ENCODE results near the gene VIM. TPM values are rescaled to one million over a fixed set of nuclear protein-coding genes. Genes with fewer than 3 reads are reported as not detected.

VIM gene
- total RNA-seq, 1 donor, result 10,643 TPM

- peaks cover 57% of the 10 kb centered on the region for H3K79me2 ChIP-seq (ENCODE audit: insufficient read depth, low read length)
- peaks cover 58% of the 10 kb centered on the region for H3K4me1 ChIP-seq (ENCODE audit: insufficient read depth, low read length)
- no peaks in the 10 kb centered on the region for H3K27me3 ChIP-seq (ENCODE audit: insufficient read depth, low read length)
- peaks cover 81% of the 10 kb centered on the region for H4K20me1 ChIP-seq (ENCODE audit: insufficient read depth, low read length)
- no peaks in the 10 kb centered on the region for H3K9me3 ChIP-seq (ENCODE audit: low read depth, low read length)
- no peak for TF ChIP-seq CTCF (IDR thresholded peaks at IDR 0.05; ENCODE audit: extremely low read depth, low read depth, low read length)
- peak overlapping the region; percentile 94 for H3K27ac ChIP-seq (ENCODE audit: low read depth, low read length)
- H3K4me3 ChIP-seq (ENCODE audit: insufficient read depth, low read length), result peak overlapping the region; percentile 59
- H2AFZ ChIP-seq (ENCODE audit: low read length), result no peak overlapping the region
- DNase-seq (ENCODE audit: insufficient read length, low spot score, missing footprints), result no peak
- H3K4me2 ChIP-seq (ENCODE audit: insufficient read depth, low read length), result peak overlapping the region; percentile 93
- H3K36me3 ChIP-seq (ENCODE audit: insufficient read depth, low read length), result peaks cover 76% of the 10 kb centered on the region
Measured at GRCh38 chr10:17233286-17233991, 5.4 kb downstream of the VIM start.

DNA sequence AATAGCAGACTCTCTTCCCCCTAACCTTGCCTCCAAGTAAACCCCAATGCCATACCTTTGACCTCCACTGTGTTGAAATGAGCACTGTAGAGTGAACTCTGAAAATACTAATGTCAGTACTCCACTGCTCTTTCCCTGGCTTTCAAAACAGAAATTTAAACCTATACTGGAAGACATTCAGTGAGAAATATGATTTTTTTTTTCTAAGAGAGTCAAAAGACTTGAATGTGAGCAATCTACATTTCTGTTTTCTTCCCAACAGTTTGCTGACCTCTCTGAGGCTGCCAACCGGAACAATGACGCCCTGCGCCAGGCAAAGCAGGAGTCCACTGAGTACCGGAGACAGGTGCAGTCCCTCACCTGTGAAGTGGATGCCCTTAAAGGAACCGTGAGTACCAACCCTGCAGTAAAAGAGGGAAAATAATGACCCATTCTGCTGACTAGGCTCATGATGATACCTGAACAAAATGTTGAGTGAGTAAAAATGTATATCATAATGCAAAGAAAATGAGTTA lies 6.4 kb downstream of the VIM start:
- DNase-seq (ENCODE audit: insufficient read length, low spot score, missing footprints), result no peak
- H3K4me2 ChIP-seq (ENCODE audit: insufficient read depth, low read length), result peak overlapping the region; percentile 93
- peaks cover 59% of the 10 kb centered on the region for H3K4me1 ChIP-seq (ENCODE audit: insufficient read depth, low read length)
- peak overlapping the region; percentile 94 for H3K27ac ChIP-seq (ENCODE audit: low read depth, low read length)
- peak overlapping the region; percentile 47 for H3K4me3 ChIP-seq (ENCODE audit: insufficient read depth, low read length)
- no peaks in the 10 kb centered on the region for H3K9me3 ChIP-seq (ENCODE audit: low read depth, low read length)
- peaks cover 79% of the 10 kb centered on the region for H4K20me1 ChIP-seq (ENCODE audit: insufficient read depth, low read length)
- H2AFZ ChIP-seq (ENCODE audit: low read length), result no peak overlapping the region
- H3K79me2 ChIP-seq (ENCODE audit: insufficient read depth, low read length), result peaks cover 53% of the 10 kb centered on the region
- no peaks in the 10 kb centered on the region for H3K27me3 ChIP-seq (ENCODE audit: insufficient read depth, low read length)
- H3K36me3 ChIP-seq (ENCODE audit: insufficient read depth, low read length), result peaks cover 76% of the 10 kb centered on the region
- TF ChIP-seq CTCF (IDR thresholded peaks at IDR 0.05; ENCODE audit: extremely low read depth, low read depth, low read length), result no peak

DNA sequence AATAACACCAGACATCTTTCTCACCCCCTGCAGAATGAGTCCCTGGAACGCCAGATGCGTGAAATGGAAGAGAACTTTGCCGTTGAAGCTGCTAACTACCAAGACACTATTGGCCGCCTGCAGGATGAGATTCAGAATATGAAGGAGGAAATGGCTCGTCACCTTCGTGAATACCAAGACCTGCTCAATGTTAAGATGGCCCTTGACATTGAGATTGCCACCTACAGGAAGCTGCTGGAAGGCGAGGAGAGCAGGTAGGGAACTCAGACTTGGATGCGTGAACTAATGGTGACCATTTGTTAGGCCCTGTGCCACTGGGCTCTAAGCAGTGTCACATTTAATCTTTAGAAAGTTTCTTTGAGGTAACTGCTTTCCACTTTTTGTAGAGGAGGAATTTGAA lies 7.1 kb downstream of the VIM start:
- Histone ChIP-seq H4K20me1 (ENCODE audit: insufficient read depth, low read length) (peaks cover 73% of the 10 kb centered on the region), H3K27me3 (ENCODE audit: insufficient read depth, low read length) (no peaks in the 10 kb centered on the region), H3K36me3 (ENCODE audit: insufficient read depth, low read length) (peaks cover 74% of the 10 kb centered on the region), H3K9me3 (ENCODE audit: low read depth, low read length) (no peaks in the 10 kb centered on the region), H3K4me2 (ENCODE audit: insufficient read depth, low read length) (peak overlapping the region; percentile 93), H3K4me1 (ENCODE audit: insufficient read depth, low read length) (peaks cover 59% of the 10 kb centered on the region), H3K4me3 (ENCODE audit: insufficient read depth, low read length) (peak overlapping the region; percentile 47), H3K27ac (ENCODE audit: low read depth, low read length) (peak overlapping the region; percentile 94), H3K79me2 (ENCODE audit: insufficient read depth, low read length) (peaks cover 47% of the 10 kb centered on the region), H2AFZ (ENCODE audit: low read length) (no peak overlapping the region)
- peak; percentile 29 for TF ChIP-seq CTCF (IDR thresholded peaks at IDR 0.05; ENCODE audit: extremely low read depth, low read depth, low read length)
- DNase-seq (ENCODE audit: insufficient read length, low spot score, missing footprints), result no peak

- no peak overlapping the region for H3K4me2 ChIP-seq (ENCODE audit: insufficient read depth, low read length)
Measured at GRCh38 chr10:17236468-17237148, 8.6 kb downstream of the VIM start.

More at GRCh38 chr10:17236468-17237148, 8.6 kb downstream of the VIM start:
- Histone ChIP-seq H3K9me3 (ENCODE audit: low read depth, low read length) (no peaks in the 10 kb centered on the region), H3K4me3 (ENCODE audit: insufficient read depth, low read length) (peak overlapping the region; percentile 14), H3K4me1 (ENCODE audit: insufficient read depth, low read length) (peaks cover 57% of the 10 kb centered on the region), H3K36me3 (ENCODE audit: insufficient read depth, low read length) (peaks cover 59% of the 10 kb centered on the region), H3K27ac (ENCODE audit: low read depth, low read length) (peak overlapping the region; percentile 94), H2AFZ (ENCODE audit: low read length) (no peak overlapping the region), H4K20me1 (ENCODE audit: insufficient read depth, low read length) (peaks cover 58% of the 10 kb centered on the region), H3K27me3 (ENCODE audit: insufficient read depth, low read length) (no peaks in the 10 kb centered on the region), H3K79me2 (ENCODE audit: insufficient read depth, low read length) (peaks cover 32% of the 10 kb centered on the region)
- no peak for TF ChIP-seq CTCF (IDR thresholded peaks at IDR 0.05; ENCODE audit: extremely low read depth, low read depth, low read length)
- no peak for DNase-seq (ENCODE audit: insufficient read length, low spot score, missing footprints)

Data from osteoblast (primary cell).